Activated T-cell treated with anti-CD3 and anti-CD28 coated beads for 24 hours (primary cell): ENCODE results near the gene EDEM1.
"Not testable (repeated sequence)": the region's sequence is repeated elsewhere in the genome, so short reads cannot be mapped to it uniquely, and the experiment has no call there.

Experiments used
- DNase-seq: peaks from one replicate; pipeline ENCODE4 v3.0.0-alpha.2; 2020; ENCODE audit warnings: low read depth

EDEM1 gene

GRCh38 chr3:5187156-5187919 lies at the start of gene EDEM1:
TSS of gene EDEM1 (plus strand) at chr3:5187707. CDS start at chr3:5187806, 99 bp downstream.
- peak; percentile 96 for DNase-seq

- DNase-seq, result no peak
Measured at GRCh38 chr3:5138214-5138981, 49.1 kb upstream of the EDEM1 start.

- no peak for DNase-seq
Measured at GRCh38 chr3:5140230-5140621, 47.3 kb upstream of the EDEM1 start.

- no peak for DNase-seq
Measured at GRCh38 chr3:5140839-5141238, 46.7 kb upstream of the EDEM1 start.

GRCh38 chr3:5141760-5142159 lies 45.7 kb upstream of the EDEM1 start:
- DNase-seq, result no peak

- DNase-seq, result no peak
Measured at GRCh38 chr3:5143464-5143863, 44.0 kb upstream of the EDEM1 start.

GRCh38 chr3:5144316-5144994 lies 43.1 kb upstream of the EDEM1 start:
- no peak for DNase-seq

GRCh38 chr3:5145120-5145519 lies 42.4 kb upstream of the EDEM1 start:
- DNase-seq, result no peak

GRCh38 chr3:5147152-5147551 lies 40.4 kb upstream of the EDEM1 start:
- DNase-seq, result not testable (repeated sequence)

GRCh38 chr3:5149306-5149880 lies 38.1 kb upstream of the EDEM1 start:
- no peak for DNase-seq

- no peak for DNase-seq
Measured at GRCh38 chr3:5151586-5151985, 35.9 kb upstream of the EDEM1 start.

GRCh38 chr3:5153074-5153473 lies 34.4 kb upstream of the EDEM1 start:
- no peak for DNase-seq

GRCh38 chr3:5155241-5155640 lies 32.3 kb upstream of the EDEM1 start:
- no peak for DNase-seq

GRCh38 chr3:5160321-5160720 lies 27.2 kb upstream of the EDEM1 start:
- no peak for DNase-seq

- DNase-seq, result no peak
Measured at GRCh38 chr3:5160940-5161858, 26.3 kb upstream of the EDEM1 start.

GRCh38 chr3:5162102-5162501 lies 25.4 kb upstream of the EDEM1 start:
- DNase-seq, result no peak

- no peak for DNase-seq
Measured at GRCh38 chr3:5165698-5166097, 21.8 kb upstream of the EDEM1 start.

- no peak for DNase-seq
Measured at GRCh38 chr3:5166846-5167245, 20.7 kb upstream of the EDEM1 start.

GRCh38 chr3:5168110-5168509 lies 19.4 kb upstream of the EDEM1 start:
- DNase-seq, result no peak

- DNase-seq, result no peak
Measured at GRCh38 chr3:5169807-5170206, 17.7 kb upstream of the EDEM1 start.

GRCh38 chr3:5170975-5171374 lies 16.5 kb upstream of the EDEM1 start:
- no peak for DNase-seq
